HL-60 (cell line): ENCODE data around the gene NFAM1.

Experiments
- CTCF ChIP-seq: IDR thresholded peaks from one replicate; pipeline ENCODE4 v1.5.1; 2011; ENCODE audit warnings: low read length, control low read depth, inconsistent platforms; ENCODE audit not compliant: insufficient read depth
- GABPA ChIP-seq: IDR thresholded peaks from 2 replicates; pipeline ENCODE4 v1.6.1; 2012; ENCODE audit warnings: low read depth
- POLR2AphosphoS5 ChIP-seq: IDR thresholded peaks from 2 replicates; pipeline ENCODE4 v1.6.1; 2012; ENCODE audit warnings: low read depth
- REST ChIP-seq: IDR thresholded peaks from 2 replicates; pipeline ENCODE4 v1.6.1; 2012; ENCODE audit warnings: low read depth; ENCODE audit not compliant: insufficient replicate concordance
- SPI1 ChIP-seq: IDR thresholded peaks from 2 replicates; pipeline ENCODE4 v1.6.1; 2012; ENCODE audit warnings: low read depth, mild to moderate bottlenecking, borderline replicate concordance

- TF ChIP-seq GABPA (no peak), CTCF (no peak), POLR2AphosphoS5 (no peak), REST (no peak), SPI1 (no peak)
Measured at GRCh38 chr22:42408276-42408675, 23.9 kb downstream of the NFAM1 start.
